Activated T-cell treated with anti-CD3 and anti-CD28 coated beads, Interleukin-2, amount 50 U/mL, for 72 hours (primary cell): ENCODE results near the gene RBM5. TPM values are rescaled to one million over a fixed set of nuclear protein-coding genes. Genes with fewer than 3 reads are reported as not detected.

ENCODE experiments used
- ATAC-seq, 2 donors: fragments of 150-1000 bp; cut with Tn5 transposase; replicated peaks in 1 of 2; 2 replicates each; pipeline ENCODE4 v1.10.0; 2021; ENCODE audit warnings: moderate library complexity in 2 of 2, mild to moderate bottlenecking in 1 of 2
- DNase-seq, 2 donors: peaks; one replicate each; pipeline ENCODE4 v3.0.0; 2021 to 2022; ENCODE audit warnings: mixed read lengths in 1 of 2
- H3K27ac Mint-ChIP-seq: one replicate; pipeline ENCODE4 v1.8.0; 2022; ENCODE audit warnings: mild to moderate bottlenecking, moderate library complexity, mixed read lengths
- H3K27me3 Mint-ChIP-seq: one replicate; pipeline ENCODE4 v1.8.0; 2022; ENCODE audit warnings: low read depth, mixed read lengths
- H3K36me3 Mint-ChIP-seq, 2 donors: one replicate each; pipeline ENCODE4 v1.8.0; 2022; ENCODE audit warnings: mixed read lengths in 2 of 2, mild to moderate bottlenecking in 1 of 2; ENCODE audit not compliant: insufficient read depth in 2 of 2
- H3K4me1 Mint-ChIP-seq: one replicate; pipeline ENCODE4 v1.8.0; 2022; ENCODE audit warnings: low read depth, mixed read lengths
- H3K4me3 Mint-ChIP-seq, 2 donors: one replicate each; pipeline ENCODE4 v1.8.0; 2022; ENCODE audit warnings: mild to moderate bottlenecking in 2 of 2, mixed read lengths in 2 of 2, moderate library complexity in 2 of 2
- H3K9me3 Mint-ChIP-seq, 2 donors: one replicate each; pipeline ENCODE4 v1.8.0; 2022; ENCODE audit warnings: mixed read lengths in 2 of 2
- total RNA-seq, 2 donors: library from RNA; stranded (reverse); gene quantifications; one replicate each; pipeline ENCODE4 v1.2.3, GENCODE V29; 2022

RBM5 gene
- total RNA-seq, 2 donors from 2014 or later, result 172 to 179 TPM

DNA sequence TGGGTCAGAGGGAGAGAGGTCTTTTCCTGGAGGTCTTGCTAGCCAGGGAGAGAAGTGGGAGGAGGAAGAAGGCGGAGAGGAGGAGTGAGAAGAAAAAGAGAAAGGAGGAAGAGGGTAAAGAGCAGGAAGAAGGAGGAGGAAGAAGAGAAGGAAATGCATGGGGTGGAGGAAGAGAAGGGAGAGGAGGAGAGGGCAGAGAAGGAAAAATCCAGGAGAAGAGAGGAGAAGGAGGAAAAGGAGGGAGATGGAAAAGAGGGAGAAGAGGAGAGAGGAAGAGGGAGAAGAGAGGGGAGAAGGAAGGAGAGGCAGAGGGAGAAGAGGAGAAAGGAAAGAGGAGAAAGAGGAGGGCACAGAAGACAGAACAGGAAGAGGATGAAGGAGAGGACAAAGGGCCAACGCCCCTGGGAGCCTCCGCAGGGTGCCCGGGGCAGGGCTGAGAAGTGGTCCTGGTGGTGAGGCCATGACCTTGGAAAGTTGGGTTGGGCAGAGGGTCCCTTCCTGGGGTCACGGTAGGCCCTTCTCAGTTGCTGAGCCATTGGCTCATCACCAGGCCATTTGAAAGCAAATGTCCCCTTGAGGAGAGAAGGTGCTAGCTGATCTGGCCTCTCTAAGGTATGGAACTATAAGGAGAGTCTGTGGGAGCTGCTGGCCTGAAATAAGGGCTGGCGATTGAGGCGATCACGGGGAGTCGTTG lies 65.2 kb downstream of the RBM5 start:
- no peak overlapping the region for H3K27ac Mint-ChIP-seq
- peaks cover 41% of the 10 kb centered on the region for H3K27me3 Mint-ChIP-seq
- DNase-seq (no peak), ATAC-seq (no peak)
- no peaks in the 10 kb centered on the region for H3K36me3 Mint-ChIP-seq
- no peaks in the 10 kb centered on the region for H3K9me3 Mint-ChIP-seq
- H3K4me3 Mint-ChIP-seq, result peak overlapping the region; percentile 82 to 90
- H3K4me1 Mint-ChIP-seq, result peaks cover 11% of the 10 kb centered on the region

DNA sequence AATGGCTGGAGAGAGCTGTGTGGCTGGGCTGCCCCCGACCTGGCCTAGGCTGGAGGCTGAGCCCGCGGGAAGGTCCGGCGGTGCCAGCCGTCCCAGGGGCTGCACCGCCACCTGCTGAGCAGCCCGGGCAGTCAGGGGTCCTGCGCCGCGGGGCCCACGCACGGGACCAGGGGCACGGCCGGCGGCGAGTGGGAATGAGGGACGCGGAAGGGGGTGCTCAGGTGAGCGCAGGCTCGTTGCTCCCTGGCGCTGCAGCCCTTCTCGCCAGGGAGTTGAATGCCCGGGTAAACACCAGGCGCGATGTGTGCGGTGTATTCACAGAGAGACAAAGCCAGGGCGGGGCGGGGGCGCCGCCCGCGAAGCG lies 65.7 kb downstream of the RBM5 start:
- Mint-ChIP-seq H3K4me1 (peaks cover 11% of the 10 kb centered on the region), H3K9me3 (no peaks in the 10 kb centered on the region), H3K4me3 (peak overlapping the region; percentile 82 to 90), H3K36me3 (no peaks in the 10 kb centered on the region), H3K27ac (no peak overlapping the region), H3K27me3 (peaks cover 41% of the 10 kb centered on the region)
- ATAC-seq, result peak; percentile 34 to 36
- no peak for DNase-seq

DNA sequence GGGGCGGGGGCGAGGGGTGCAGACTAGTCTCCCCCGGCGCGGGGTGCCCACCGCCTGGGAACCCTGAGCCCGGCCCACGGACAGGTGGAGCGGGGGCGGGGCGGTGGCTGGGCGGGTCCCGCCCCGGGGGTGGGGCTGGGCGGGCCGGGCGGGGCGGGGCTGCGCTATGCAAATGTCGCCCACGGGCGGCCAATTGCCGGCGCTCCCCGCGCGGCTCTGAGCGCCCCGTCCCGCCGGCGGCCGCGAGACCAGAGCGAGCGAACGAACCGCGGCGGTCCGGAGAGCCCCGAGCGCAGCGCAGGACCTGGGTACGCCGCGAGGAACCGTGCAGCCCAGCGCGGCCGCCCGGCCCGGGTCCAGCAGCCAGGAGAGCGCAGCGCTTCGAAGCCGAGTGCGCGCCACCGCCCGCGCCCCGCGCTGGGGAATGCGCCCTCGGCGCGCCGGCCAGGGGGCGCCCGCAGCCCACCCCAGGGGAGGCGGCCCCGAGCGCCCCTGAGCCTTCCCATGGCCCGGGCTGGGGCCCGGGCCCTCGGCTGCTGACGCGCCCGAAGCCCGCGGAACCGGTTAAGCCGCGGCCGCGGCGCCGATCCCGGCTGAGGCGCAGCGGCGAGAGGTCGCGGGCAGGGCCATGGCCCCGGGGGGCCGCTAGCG lies 66.2 kb downstream of the RBM5 start, which contains the start of gene SEMA3F:
Gene SEMA3F (plus strand): TSS at position 485 of the 651 bp plus-strand sequence. CDS start 4,299 bp downstream, outside the sequence.
- Mint-ChIP-seq H3K27ac (no peak within 1 kb of the TSS), H3K36me3 (no peaks in the 10 kb centered on the region), H3K9me3 (no peaks in the 10 kb centered on the region), H3K27me3 (peaks cover 41% of the 10 kb centered on the region), H3K4me3 (peak within 1 kb of the TSS; percentile 82 to 90), H3K4me1 (peaks cover 11% of the 10 kb centered on the region)
- peak; percentile 94 for ATAC-seq
- DNase-seq, result peak; percentile 77 to 79

DNA sequence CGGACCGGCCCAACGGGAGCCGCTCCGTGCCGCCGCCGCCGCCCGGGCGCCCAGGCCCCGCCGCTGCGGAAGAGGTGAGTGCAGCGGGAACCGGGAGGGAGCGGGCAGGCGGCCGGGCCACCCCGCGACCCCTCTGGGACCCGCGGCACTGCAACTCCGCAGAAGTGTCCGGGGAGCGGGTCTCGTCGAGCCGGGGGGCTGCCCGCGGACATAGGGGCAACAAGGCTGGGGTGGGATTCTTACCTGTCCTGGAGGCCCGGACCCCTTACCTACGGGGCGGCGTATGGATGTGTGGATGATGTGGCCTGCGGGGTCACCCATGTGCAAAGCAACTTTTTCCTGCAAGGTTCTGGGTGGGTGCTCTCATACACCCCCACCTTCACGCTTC lies 66.8 kb downstream of the RBM5 start:
- H3K4me3 Mint-ChIP-seq, result peak overlapping the region; percentile 71 to 74
- no peak for ATAC-seq
- no peak overlapping the region for H3K27ac Mint-ChIP-seq
- no peaks in the 10 kb centered on the region for H3K36me3 Mint-ChIP-seq
- H3K27me3 Mint-ChIP-seq, result peaks cover 41% of the 10 kb centered on the region
- no peaks in the 10 kb centered on the region for H3K9me3 Mint-ChIP-seq
- peaks cover 11% of the 10 kb centered on the region for H3K4me1 Mint-ChIP-seq
- DNase-seq, result no peak

DNA sequence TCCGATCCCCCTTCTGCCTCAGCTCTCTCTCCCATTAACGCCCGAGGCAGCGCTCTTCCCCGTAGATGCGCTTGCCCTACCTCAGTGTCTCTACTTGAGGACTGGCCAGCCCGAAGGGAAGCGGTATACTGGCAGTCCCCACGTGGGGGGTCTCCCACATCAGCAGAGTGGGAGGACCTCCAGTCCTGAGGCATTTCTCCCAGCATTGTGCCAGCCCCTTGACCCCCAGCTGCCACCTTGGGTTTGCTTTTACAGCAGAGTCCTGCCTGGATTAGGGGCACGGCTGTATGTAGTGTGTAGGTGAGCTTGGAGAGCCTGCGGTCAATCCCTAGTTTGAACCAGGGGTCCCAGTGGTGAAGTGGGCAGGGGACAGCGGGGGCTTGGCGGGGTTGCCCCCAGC lies 67.2 kb downstream of the RBM5 start:
- no peaks in the 10 kb centered on the region for H3K9me3 Mint-ChIP-seq

DNA sequence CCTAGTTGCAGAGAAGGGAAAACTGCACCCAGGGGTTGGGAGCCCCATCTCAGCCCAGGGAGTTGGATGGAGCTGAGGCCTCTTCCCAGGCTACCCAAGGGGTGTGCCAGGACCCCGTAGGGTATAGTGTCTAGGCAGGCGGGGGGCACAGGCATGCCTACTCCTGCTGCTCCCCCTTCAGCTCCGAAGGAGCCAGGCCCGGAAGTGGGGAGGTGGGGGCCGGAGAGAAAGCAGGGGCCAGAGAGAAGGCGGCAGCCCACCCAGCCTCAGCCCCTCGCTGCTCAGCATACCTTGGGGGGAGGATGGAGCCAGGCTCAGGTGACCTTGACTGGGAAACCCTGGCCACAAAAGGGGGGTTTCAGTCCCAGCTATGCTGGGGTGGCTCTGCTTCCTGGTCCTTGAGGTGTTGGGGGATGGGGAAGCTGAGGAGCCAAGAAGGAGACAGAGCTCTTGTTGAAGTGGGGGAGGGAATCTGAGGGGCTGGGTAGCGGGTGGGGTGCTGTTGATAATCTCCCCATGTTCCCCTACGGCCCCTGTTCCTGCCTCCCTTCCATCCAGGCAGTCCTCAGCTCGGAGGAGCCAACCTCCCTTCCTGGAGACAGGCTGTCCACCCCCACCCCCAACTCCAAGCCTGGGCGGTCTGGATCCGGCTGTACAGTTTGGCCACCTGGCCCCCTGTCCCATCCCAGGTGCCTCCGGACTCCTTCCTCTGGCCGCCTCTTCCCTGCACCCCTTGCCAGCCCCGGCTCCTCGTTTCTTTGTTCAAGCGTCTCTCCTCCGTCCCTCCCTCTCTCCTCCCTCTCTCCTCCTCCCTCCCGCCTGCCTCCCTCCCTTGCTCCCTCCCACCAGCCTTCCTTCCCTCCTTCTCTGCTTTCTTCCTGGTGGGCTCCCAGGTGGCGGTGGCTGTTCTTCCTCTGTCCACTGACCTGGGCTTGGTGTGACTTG lies 68.1 kb downstream of the RBM5 start:
- Mint-ChIP-seq H3K27ac (no peak overlapping the region), H3K4me1 (peaks cover 11% of the 10 kb centered on the region), H3K9me3 (no peaks in the 10 kb centered on the region), H3K27me3 (peaks cover 41% of the 10 kb centered on the region), H3K36me3 (no peaks in the 10 kb centered on the region), H3K4me3 (no peak overlapping the region)
- ATAC-seq (no peak), DNase-seq (no peak)

More for the DNA sequence above, 67.2 kb downstream of the RBM5 start:
- H3K27ac Mint-ChIP-seq, result no peak overlapping the region
- H3K4me1 Mint-ChIP-seq, result peaks cover 11% of the 10 kb centered on the region
- ATAC-seq (no peak), DNase-seq (no peak)
- peaks cover 41% of the 10 kb centered on the region for H3K27me3 Mint-ChIP-seq
- H3K36me3 Mint-ChIP-seq, result no peaks in the 10 kb centered on the region
- H3K4me3 Mint-ChIP-seq, result peak overlapping the region; percentile 71 to 74

DNA sequence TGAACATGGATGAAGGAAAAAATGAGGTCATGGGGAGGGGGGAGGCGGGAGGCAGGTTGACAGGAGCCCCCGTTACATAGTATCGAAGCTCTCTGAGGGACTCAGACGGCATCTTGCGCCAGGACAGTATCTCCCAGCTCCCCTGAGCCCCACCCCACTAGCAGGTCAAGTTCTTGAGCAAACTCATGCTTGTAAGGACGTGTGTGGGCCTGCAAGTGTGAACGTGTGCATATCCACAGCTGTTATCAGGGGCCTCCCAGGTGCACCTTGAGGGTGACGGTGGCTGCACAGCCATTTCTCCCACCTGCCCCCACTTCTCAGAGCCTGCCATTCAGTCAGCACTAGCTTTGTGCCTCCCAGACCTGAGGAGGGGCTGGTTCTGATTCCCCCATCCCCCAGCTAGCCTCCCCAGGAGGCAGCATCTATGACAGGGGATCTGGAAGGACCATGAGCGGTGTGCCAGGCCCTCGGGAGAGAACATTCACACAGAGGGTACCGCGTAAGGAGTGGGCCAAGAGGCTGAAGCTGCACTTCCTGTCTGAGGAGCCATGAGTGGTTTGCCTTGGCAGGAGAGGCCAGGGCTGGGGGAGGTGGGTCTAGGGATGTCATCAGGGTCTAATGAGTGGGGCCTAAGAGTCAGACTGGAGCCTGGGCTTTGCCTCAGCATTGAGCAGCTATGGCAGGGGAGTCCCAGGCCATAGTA lies 69.3 kb downstream of the RBM5 start:
- no peak for DNase-seq
- Mint-ChIP-seq H3K4me1 (peaks cover 11% of the 10 kb centered on the region), H3K9me3 (no peaks in the 10 kb centered on the region), H3K27me3 (peaks cover 38% of the 10 kb centered on the region), H3K27ac (no peak overlapping the region), H3K36me3 (no peaks in the 10 kb centered on the region), H3K4me3 (no peak overlapping the region)
- no peak for ATAC-seq

DNA sequence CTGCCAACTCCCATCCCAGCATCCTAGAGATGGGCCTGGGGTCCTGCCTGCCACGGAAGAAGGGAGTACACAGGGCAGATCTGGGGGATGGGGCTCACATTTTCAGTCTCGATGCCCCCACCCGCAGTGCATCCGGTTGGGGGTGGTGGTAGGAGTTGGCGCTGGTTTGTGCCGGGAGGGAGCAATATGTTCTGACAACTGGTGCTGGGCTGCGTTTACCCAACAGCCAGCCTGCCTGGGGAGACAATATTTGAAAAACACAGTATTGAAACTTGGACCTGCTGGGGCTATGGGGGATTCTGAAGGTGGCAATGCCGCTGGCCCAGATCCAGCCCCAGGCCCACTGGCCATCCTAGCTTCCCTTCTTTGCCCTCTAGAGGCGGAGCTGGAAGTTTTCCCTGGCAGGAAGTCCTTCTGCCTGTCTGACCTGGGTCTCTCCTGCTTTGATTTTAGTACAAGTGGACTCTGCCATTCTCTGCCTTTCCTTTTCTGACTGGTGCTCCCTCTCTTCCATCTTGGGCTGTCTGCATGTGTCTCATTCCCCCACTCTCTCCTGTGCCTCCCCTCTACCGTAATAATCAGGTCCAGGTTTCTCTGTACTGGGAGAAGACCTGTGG lies 69.9 kb downstream of the RBM5 start:
- peaks cover 31% of the 10 kb centered on the region for H3K27me3 Mint-ChIP-seq
- H3K9me3 Mint-ChIP-seq, result no peaks in the 10 kb centered on the region
- DNase-seq, result no peak
- no peaks in the 10 kb centered on the region for H3K36me3 Mint-ChIP-seq
- peaks cover 11% of the 10 kb centered on the region for H3K4me1 Mint-ChIP-seq
- ATAC-seq, result no peak
- H3K4me3 Mint-ChIP-seq, result no peak overlapping the region
- H3K27ac Mint-ChIP-seq, result no peak overlapping the region

DNA sequence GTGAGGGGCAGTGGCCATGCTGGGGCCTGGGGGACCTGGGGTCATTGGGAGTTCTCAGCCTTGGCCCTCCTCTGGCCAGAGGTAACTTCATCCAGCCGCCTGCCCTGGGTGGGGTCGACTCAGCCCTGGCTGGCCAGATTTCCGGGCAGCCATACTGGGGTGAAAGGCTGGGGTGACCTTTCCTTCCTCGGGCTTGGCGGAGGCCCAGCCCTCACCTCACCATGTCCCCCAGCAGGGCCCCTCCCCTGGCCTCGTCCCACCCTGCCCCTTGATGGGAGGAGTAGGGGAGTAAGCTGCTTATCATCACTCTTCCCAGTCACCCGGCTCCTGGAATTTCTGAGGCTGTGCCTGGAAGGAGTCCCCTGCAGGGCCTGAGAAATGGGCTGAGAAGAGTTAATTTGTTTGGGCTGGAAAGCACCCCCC lies 71.9 kb downstream of the RBM5 start:
- H3K27me3 Mint-ChIP-seq, result peaks cover 22% of the 10 kb centered on the region
- H3K9me3 Mint-ChIP-seq, result no peaks in the 10 kb centered on the region
- H3K4me3 Mint-ChIP-seq, result no peak overlapping the region
- H3K36me3 Mint-ChIP-seq, result no peaks in the 10 kb centered on the region
- no peak overlapping the region for H3K27ac Mint-ChIP-seq
- DNase-seq, result no peak
- ATAC-seq, result no peak
- peaks cover 4% of the 10 kb centered on the region for H3K4me1 Mint-ChIP-seq

DNA sequence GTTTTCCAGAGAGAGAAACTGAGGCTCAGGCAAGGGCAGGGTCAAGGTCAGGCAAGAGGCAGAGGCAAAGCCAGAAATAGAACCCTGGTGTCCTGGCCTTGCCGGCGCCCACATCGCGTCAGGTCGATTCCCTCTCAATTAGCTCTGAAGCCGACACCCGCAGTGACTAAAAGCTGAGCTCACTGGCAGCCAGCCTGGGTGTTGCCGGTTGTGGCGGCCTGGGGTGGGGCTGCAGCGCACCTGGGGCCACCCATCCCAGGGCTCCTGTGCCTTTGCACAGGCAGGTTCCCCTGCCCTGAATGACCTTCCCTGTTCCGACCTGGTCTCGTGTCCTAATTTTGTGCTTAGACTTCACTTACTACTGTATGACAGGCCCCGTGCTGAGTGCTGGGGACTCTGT lies 72.6 kb downstream of the RBM5 start:
- H3K36me3 Mint-ChIP-seq, result no peaks in the 10 kb centered on the region
- no peaks in the 10 kb centered on the region for H3K4me1 Mint-ChIP-seq
- no peak for DNase-seq
- H3K4me3 Mint-ChIP-seq, result no peak overlapping the region
- ATAC-seq, result no peak
- peaks cover 15% of the 10 kb centered on the region for H3K27me3 Mint-ChIP-seq
- H3K27ac Mint-ChIP-seq, result no peak overlapping the region
- no peaks in the 10 kb centered on the region for H3K9me3 Mint-ChIP-seq

DNA sequence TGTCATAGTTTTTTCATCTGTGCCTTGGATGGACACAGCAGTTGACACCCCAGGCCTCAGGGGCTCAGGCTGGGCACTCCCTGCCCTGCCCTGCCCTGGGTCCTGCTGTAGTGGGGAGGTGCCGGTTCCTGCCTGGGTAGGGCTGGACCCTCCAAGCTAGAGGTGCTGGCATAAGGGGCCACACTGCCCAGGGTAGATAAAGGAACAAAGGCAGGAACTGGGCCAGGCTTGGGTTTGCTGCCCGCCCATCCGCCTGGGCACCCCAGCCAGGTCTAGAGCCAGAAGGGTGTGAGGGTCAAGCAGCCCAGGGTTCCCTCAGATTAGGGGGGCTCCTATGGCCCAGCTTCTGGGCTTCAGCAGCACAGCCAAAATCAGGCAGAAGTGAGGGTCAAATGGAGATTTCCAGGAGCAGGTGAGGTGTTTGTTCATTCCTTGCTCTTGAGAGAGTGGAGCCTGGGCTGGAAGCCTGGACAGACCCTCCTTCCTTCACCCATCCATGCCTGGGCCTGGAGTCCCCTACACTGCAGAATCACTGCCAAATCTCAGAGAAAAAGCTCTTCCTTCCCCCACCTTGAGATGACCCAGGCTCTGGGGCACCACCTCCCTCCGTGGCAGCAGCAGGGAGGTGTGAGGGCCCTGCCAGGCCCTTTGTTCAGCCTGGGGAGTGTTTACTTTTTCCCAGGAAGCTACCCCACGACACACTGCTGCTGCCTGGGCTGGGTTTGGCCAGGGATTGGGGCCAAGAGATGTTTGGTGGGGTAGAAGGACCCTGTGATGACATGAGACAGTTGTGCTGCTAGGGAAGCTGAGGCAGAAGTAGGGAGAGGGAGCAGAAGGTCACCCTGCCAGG lies 73.5 kb downstream of the RBM5 start:
- Mint-ChIP-seq H3K27me3 (peaks cover 5% of the 10 kb centered on the region), H3K36me3 (no peaks in the 10 kb centered on the region), H3K9me3 (no peaks in the 10 kb centered on the region), H3K4me3 (no peak overlapping the region), H3K27ac (no peak overlapping the region), H3K4me1 (no peaks in the 10 kb centered on the region)
- DNase-seq (no peak), ATAC-seq (no peak)
